NCI-H1092 treated with DMSO at 0.1 percent for 48 hours (cell line): ENCODE results near the gene FMN1.

Experiments
- DNase-seq: peaks from one replicate; lab custom pipeline; 2025; lab: John Stamatoyannopoulos, UW

Gene FMN1

DNA sequence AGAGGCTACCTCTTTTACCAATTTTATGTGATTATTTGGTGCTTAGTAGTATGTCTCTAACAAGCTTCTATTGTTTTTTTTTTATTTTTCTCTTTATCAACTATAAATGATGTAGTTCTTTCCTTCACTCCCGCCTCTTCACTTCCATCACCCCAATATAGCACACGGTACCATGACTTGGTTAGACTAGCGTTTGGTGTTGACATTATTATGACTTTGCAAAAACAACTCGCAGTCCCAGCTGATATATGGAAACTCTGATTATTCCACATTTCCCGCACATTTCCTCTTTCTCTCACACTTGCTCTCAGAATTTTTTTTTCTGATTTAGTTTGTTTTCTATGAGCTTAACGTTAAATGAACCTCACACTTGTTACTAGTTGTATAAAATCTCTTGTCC lies 314.5 kb downstream of the FMN1 start:
- DNase-seq = no peak

- DNase-seq = no peak
Measured at GRCh38 chr15:32878869-32879805, 315.4 kb downstream of the FMN1 start.

DNA sequence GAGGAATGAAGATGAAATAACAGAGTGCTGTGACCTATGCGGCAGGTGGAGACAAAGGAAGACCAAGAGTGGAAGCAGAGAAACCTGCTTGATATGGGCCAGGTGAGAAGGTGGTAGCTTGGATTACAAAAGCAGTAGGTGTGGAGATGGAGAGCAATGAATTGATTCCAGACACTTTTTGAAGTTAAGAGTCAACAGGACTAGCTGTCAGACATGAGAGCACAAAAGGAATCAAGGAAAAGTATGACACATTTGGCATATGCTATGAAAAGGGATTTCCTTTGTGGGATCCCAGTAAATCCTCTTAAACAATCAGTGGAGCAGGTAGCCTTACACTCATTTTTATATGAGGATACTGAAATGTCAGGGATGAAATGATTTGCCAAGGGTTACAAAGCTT lies 316.2 kb downstream of the FMN1 start:
- DNase-seq = no peak

DNA sequence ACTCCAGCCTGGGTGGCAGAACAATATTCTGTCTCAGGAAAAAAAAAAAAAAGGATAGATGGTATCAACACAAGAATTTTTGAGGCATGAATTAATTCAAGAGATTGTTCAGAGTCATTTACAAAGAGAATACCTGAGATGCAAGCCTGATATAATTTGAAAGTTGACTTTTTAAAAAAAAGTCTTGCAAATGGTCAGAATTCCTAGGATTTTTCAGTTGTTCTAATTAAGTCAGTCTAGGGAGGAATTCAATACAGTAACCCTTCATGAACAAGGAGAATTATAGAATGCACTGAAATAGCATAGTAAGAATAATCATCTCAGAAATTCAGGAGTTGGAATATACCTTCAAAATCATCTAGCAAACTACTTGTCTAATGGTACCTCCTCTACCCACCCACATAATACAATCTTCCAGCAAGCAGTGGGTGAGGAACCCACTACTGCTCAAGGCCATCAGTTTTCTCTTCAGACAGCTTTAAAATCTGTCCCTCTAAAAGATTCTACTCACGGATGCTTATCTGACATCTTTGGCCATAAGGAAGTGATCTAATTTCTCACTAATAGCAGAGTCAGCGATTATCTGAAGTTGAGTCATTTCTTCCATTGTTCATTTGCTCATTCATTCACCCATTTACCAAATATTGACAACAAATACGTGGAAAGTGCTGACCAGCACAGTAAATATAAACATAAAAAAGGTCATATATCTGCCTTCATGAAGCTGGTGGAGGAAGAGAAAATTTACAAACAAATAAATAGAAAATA lies 317.1 kb downstream of the FMN1 start:
- DNase-seq = no peak

- DNase-seq = no peak
Measured at GRCh38 chr15:32873284-32874114, 321.0 kb downstream of the FMN1 start.

GRCh38 chr15:32872621-32873283 lies 321.8 kb downstream of the FMN1 start:
- DNase-seq = peak; percentile 22

- no peak for DNase-seq
Measured at GRCh38 chr15:32871883-32872282, 322.6 kb downstream of the FMN1 start.

DNA sequence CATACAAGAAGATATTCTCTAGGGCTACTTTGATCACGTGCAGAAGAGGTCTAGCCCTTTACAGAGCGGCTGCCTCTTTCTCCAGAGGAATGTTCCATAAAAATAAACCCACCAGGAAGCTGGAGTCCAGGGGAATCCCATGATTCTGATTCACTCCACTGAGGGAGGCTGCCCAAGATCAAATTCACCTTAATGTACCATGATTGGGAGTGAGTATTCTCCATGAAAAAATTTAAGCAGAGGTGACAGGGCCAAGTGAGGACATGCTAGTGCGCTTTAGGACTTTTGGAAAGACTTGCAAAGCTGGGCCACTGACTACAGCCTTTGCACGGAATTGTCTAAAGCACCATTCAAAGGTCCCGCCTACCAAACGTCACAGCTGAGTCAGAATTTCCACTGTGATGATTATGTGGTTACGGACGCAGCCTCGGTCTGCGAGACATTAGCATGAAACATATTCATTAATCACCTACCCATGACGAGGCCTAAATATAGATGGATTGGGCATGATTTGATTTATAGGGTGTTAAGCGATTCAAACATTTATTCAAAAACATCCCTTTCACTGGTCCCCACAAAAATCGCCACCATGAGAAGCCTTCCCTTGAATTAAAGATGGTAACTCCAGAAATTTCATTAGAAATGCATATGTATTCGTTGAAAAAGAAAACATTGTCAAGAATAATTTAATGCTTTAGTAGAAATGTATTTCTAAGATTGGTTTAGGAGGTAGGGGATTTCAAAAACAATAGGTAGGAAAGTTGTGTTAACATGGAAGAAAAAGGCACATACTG lies 324.1 kb downstream of the FMN1 start:
- DNase-seq = no peak

GRCh38 chr15:32869776-32870175 lies 324.7 kb downstream of the FMN1 start:
- no peak for DNase-seq

DNA sequence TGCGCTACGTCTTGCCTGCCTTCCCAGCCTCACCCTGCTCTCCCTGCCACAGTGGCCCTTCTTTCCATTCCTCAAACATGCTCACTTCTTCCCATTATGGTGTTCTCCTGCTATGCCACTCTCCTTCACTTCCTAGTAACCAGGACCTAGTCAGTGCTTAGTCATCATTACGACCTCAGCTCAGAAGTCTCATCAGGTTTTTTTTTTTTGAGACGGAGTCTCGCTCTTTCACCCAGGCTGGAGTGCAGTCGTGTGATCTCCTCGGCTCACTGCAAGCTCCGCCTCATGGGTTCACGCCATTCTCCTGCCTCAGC lies 327.2 kb downstream of the FMN1 start:
- DNase-seq = no peak

GRCh38 chr15:32866454-32867312 lies 327.8 kb downstream of the FMN1 start:
- no peak for DNase-seq

DNA sequence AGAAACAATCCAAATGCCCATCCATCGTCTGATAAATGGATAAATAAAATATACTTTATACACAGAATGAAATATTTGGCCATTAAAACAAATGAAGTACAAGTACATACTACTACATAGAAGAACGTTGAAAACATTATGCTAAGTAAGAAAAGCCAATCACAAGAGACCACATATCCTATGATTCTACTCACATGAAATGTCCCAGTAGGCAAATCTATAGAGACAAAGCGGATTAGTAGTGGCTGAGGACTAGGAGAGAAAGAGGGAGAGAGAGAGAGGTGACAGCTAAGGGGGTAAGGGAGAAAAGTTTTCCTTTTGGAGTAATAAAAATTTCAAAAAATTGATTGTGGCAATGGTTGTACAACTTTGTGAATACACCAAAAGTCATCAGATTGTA lies 329.7 kb downstream of the FMN1 start:
- DNase-seq = no peak

GRCh38 chr15:32864051-32864450 lies 330.5 kb downstream of the FMN1 start:
- DNase-seq = no peak

DNA sequence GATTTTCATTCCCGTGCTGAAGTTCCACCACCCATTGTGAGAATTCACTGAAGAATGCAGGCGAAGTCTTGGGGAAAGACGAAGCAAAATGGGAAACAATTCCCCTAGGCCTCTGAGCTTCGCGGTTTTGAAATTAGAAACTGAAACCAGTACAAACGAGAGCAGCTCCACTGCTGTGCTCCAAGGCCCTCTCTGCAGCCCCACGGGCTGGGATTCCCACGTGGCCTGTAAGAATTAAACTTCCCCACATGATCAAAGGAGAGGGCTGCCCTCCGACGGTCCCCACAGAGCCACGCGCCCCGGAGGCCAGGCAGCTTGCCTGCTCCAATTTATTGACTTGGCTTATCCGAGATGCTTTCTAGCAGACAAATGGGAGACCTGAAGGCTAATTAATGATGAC lies 332.8 kb downstream of the FMN1 start:
- no peak for DNase-seq

DNA sequence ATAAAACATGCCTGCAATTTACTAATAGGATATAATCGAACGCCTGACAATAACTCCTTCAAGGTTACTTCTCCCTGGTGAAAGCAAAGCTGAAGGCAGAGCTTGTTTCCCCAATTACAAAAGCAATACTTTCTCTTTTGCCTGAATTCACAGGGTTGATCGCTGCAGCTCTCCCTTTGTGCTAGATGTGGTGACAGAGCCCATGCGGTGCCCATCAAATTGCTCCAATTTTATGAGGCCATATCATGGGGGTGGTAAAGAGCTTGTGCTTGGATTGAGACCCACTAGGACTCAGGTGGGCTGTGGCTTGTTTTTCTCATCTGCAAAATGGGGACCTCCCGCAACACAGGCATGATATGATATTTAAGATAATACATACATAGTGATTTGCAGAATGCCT lies 333.3 kb downstream of the FMN1 start:
- no peak for DNase-seq

- no peak for DNase-seq
Measured at GRCh38 chr15:32859996-32860395, 334.5 kb downstream of the FMN1 start.

GRCh38 chr15:32859251-32859650 lies 335.3 kb downstream of the FMN1 start:
- DNase-seq = no peak

GRCh38 chr15:32857732-32858131 lies 336.8 kb downstream of the FMN1 start:
- DNase-seq = no peak

DNA sequence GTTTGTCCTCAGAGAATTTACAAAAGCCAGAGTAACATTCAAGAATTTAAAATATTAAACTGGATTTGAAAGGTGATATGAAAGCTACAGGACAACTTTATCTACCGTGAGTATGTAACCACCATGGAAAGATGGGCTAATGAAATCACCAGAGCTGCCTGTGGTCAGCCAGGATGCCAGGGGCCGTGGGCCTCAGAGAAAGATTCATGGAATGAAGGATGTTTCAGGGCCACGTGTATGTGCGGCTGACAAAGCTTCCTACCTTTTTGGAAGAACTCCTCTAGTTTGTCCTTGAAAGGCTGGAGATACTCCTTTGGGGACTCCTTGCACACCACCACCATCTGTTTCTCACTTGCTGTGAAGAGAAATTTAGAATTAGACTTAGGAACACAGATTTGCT lies 337.8 kb downstream of the FMN1 start:
- DNase-seq = no peak

DNA sequence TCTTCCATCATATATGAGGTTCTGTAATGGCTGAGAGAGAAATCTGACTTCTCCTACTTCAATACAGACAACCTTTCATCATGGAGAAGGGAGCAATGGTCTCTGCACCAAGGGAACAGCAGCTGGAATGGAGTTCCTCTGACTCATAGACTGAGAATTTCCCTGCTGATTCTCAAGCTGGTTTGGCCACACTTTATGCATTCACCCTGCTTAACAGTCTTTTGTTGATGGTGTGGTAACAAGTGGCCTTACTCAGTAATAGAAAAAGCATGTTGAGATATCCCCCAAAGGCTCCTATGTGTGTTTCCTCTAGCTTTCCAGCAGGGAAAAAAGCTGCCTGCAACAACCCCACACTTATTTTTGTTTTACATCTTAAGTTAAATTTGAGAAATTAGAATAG lies 338.6 kb downstream of the FMN1 start:
- DNase-seq = no peak
